Subcutaneous abdominal adipose tissue (tissue), 5 donors: Measurements from ENCODE around the gene ASF1A.

ENCODE experiments used
- H3K27ac ChIP-seq: one replicate; pipeline ENCODE4 v1.7.0; 2013; ENCODE audit warnings: low read depth, mild to moderate bottlenecking, inconsistent platforms, low read length, moderate library complexity
- H3K27me3 ChIP-seq, 5 donors: one replicate each; pipeline ENCODE4 v1.7.0; 2013; ENCODE audit warnings: low read length in 5 of 5, inconsistent platforms in 1 of 5; ENCODE audit not compliant: control insufficient read depth in 5 of 5, insufficient read depth in 4 of 5
- H3K36me3 ChIP-seq, 5 donors: one replicate each; pipeline ENCODE4 v1.7.0; 2013; ENCODE audit warnings: low read length in 5 of 5; ENCODE audit not compliant: control insufficient read depth in 5 of 5, insufficient read depth in 5 of 5
- H3K4me1 ChIP-seq, 5 donors: one replicate each; pipeline ENCODE4 v1.7.0; 2013; ENCODE audit warnings: low read length in 5 of 5, mild to moderate bottlenecking in 3 of 5, moderate library complexity in 1 of 5; ENCODE audit not compliant: control insufficient read depth in 5 of 5, insufficient read depth in 5 of 5
- H3K4me3 ChIP-seq, 5 donors: one replicate each; pipeline ENCODE4 v1.7.0; 2013; ENCODE audit warnings: low read length in 5 of 5, low read depth in 1 of 5
- H3K9ac ChIP-seq, 5 donors: one replicate each; pipeline ENCODE4 v1.7.0; 2013; ENCODE audit warnings: low read length in 5 of 5, mild to moderate bottlenecking in 4 of 5, moderate library complexity in 3 of 5
- H3K9me3 ChIP-seq, 5 donors: one replicate each; pipeline ENCODE4 v1.7.0; 2013; ENCODE audit warnings: low read length in 5 of 5; ENCODE audit not compliant: control insufficient read depth in 5 of 5
- donor health status: healthy.
- donor health status: healthy.
- donor health status: healthy.
- donor health status: healthy.
- donor health status: healthy.

The ASF1A gene

GRCh38 chr6:118905851-118906250, 11.9 kb downstream of the ASF1A start:
- Histone ChIP-seq H3K27me3 (no peaks in the 10 kb centered on the region), H3K9me3 (no peaks in the 10 kb centered on the region), H3K4me3 (no peak overlapping the region), H3K36me3 (peaks cover 18 to 38% (median 32%) of the 10 kb centered on the region in 5 donors), H3K4me1 (peaks cover 0 to 15% (median 5%) of the 10 kb centered on the region in 5 donors), H3K9ac (no peak overlapping the region), H3K27ac (no peak overlapping the region)

- Histone ChIP-seq H3K27me3 (no peaks in the 10 kb centered on the region), H3K36me3 (peaks cover 36 to 56% (median 48%) of the 10 kb centered on the region in 5 donors), H3K9ac (peak overlapping the region in 1 of 5 donors; percentile 11), H3K4me3 (no peak overlapping the region), H3K27ac (no peak overlapping the region), H3K4me1 (peaks cover 0 to 6% (median 0%) of the 10 kb centered on the region in 5 donors), H3K9me3 (no peaks in the 10 kb centered on the region)
Measured at GRCh38 chr6:118908441-118908840, 14.5 kb downstream of the ASF1A start.

- Histone ChIP-seq H3K9ac (no peak overlapping the region), H3K4me3 (no peak overlapping the region), H3K36me3 (peaks cover 43 to 64% (median 48%) of the 10 kb centered on the region in 5 donors), H3K9me3 (no peaks in the 10 kb centered on the region), H3K27me3 (no peaks in the 10 kb centered on the region), H3K4me1 (peaks cover 0 to 12% (median 7%) of the 10 kb centered on the region in 5 donors), H3K27ac (no peak overlapping the region)
Measured at GRCh38 chr6:118912646-118913045, 18.7 kb downstream of the ASF1A start.

- H3K27ac ChIP-seq, result no peak overlapping the region
- no peak overlapping the region for H3K9ac ChIP-seq
- H3K9me3 ChIP-seq, result no peaks in the 10 kb centered on the region
- H3K4me3 ChIP-seq, result no peak overlapping the region
- peaks cover 44 to 67% (median 46%) of the 10 kb centered on the region in 5 donors for H3K36me3 ChIP-seq
- no peaks in the 10 kb centered on the region for H3K27me3 ChIP-seq
- H3K4me1 ChIP-seq, result peaks cover 0 to 11% (median 7%) of the 10 kb centered on the region in 5 donors
Measured at GRCh38 chr6:118913161-118913560, 19.2 kb downstream of the ASF1A start.

- peaks cover 39 to 70% (median 46%) of the 10 kb centered on the region in 5 donors for H3K36me3 ChIP-seq
Measured at GRCh38 chr6:118914598-118914997, 20.6 kb downstream of the ASF1A start.

GRCh38 chr6:118917546-118918328, 23.8 kb downstream of the ASF1A start:
- Histone ChIP-seq H3K9ac (no peak overlapping the region), H3K36me3 (peaks cover 42 to 79% (median 52%) of the 10 kb centered on the region in 5 donors), H3K4me3 (no peak overlapping the region), H3K9me3 (no peaks in the 10 kb centered on the region), H3K27ac (no peak overlapping the region), H3K4me1 (peaks cover 0 to 8% (median 6%) of the 10 kb centered on the region in 5 donors), H3K27me3 (no peaks in the 10 kb centered on the region)

More at GRCh38 chr6:118914598-118914997, 20.6 kb downstream of the ASF1A start:
- no peak overlapping the region for H3K9ac ChIP-seq
- no peaks in the 10 kb centered on the region for H3K9me3 ChIP-seq
- no peaks in the 10 kb centered on the region for H3K27me3 ChIP-seq
- H3K27ac ChIP-seq, result no peak overlapping the region
- H3K4me1 ChIP-seq, result peaks cover 0 to 8% (median 6%) of the 10 kb centered on the region in 5 donors
- no peak overlapping the region for H3K4me3 ChIP-seq

- Histone ChIP-seq H3K4me1 (peaks cover 0 to 8% (median 6%) of the 10 kb centered on the region in 5 donors), H3K36me3 (peaks cover 43 to 79% (median 53%) of the 10 kb centered on the region in 5 donors), H3K9ac (no peak overlapping the region), H3K27me3 (no peaks in the 10 kb centered on the region), H3K4me3 (no peak overlapping the region), H3K9me3 (no peaks in the 10 kb centered on the region), H3K27ac (no peak overlapping the region)
Measured at GRCh38 chr6:118918329-118918725, 24.4 kb downstream of the ASF1A start.

GRCh38 chr6:118921084-118921483, 27.1 kb downstream of the ASF1A start:
- Histone ChIP-seq H3K27ac (no peak overlapping the region), H3K9ac (no peak overlapping the region), H3K9me3 (no peaks in the 10 kb centered on the region), H3K4me1 (no peaks in the 10 kb centered on the region), H3K27me3 (no peaks in the 10 kb centered on the region), H3K4me3 (no peak overlapping the region), H3K36me3 (peaks cover 38 to 71% (median 49%) of the 10 kb centered on the region in 5 donors)

GRCh38 chr6:118923035-118923434, 29.1 kb downstream of the ASF1A start:
- Histone ChIP-seq H3K27me3 (no peaks in the 10 kb centered on the region), H3K9me3 (no peaks in the 10 kb centered on the region), H3K9ac (no peak overlapping the region), H3K4me1 (no peaks in the 10 kb centered on the region), H3K4me3 (no peak overlapping the region), H3K27ac (no peak overlapping the region), H3K36me3 (peaks cover 40 to 67% (median 42%) of the 10 kb centered on the region in 5 donors)

- H3K9ac ChIP-seq, result no peak overlapping the region
- no peaks in the 10 kb centered on the region for H3K27me3 ChIP-seq
- H3K4me3 ChIP-seq, result no peak overlapping the region
- peaks cover 3 to 34% (median 13%) of the 10 kb centered on the region in 5 donors for H3K36me3 ChIP-seq
- no peaks in the 10 kb centered on the region for H3K9me3 ChIP-seq
- peaks cover 0 to 14% (median 12%) of the 10 kb centered on the region in 5 donors for H3K4me1 ChIP-seq
- H3K27ac ChIP-seq, result no peak overlapping the region
Measured at GRCh38 chr6:118930680-118931079, 36.7 kb downstream of the ASF1A start.
